Cerebellar cortex (tissue), 1 donor: ENCODE results near the gene AMN1.
A peak's percentile ranks its signal among the peaks of the same experiment; 100 is the strongest.

ENCODE experiments used
- DNase-seq: peaks from one replicate; pipeline ENCODE4 v3.0.0-alpha.2; 2015; ENCODE audit warnings: low spot score

Gene AMN1

GRCh38 chr12:31631023-31631724, 97.6 kb downstream of the AMN1 start:
- DNase-seq = no peak

GRCh38 chr12:31629756-31630732, 98.8 kb downstream of the AMN1 start:
- DNase-seq = peak; percentile 69

GRCh38 chr12:31627456-31628054, 101.3 kb downstream of the AMN1 start:
- no peak for DNase-seq

GRCh38 chr12:31626270-31626995, 102.4 kb downstream of the AMN1 start:
- DNase-seq = no peak

- no peak for DNase-seq
Measured at GRCh38 chr12:31622038-31622437, 106.8 kb downstream of the AMN1 start.
